H1 (cell line): ENCODE results near the gene CDH9. TPM values are rescaled to one million over a fixed set of nuclear protein-coding genes. Genes with fewer than 3 reads are reported as not detected.

ENCODE experiments used
- CTCF ChIA-PET: fragments of 300-600 bp; sonication (Branson Sonifier 250); formaldehyde crosslinking; loops from one replicate; lab custom pipeline; 2021; ENCODE audit not compliant: partially characterized antibody; lab: Charles Lee
- POLR2A ChIA-PET: fragments of 300-600 bp; sonication (Branson Sonifier 250); formaldehyde crosslinking; loops from one replicate; lab custom pipeline; 2021; ENCODE audit warnings: inconsistent platforms; ENCODE audit not compliant: partially characterized antibody; lab: Charles Lee
- DNase-seq, 2 experiments: peaks; one replicate each; pipeline versions ENCODE4 v3.0.0 to v3.0.0-alpha.2; 2010 to 2022; ENCODE audit warnings: low spot score in 2 of 2, low read depth in 1 of 2, mixed read lengths in 1 of 2
- FAIRE-seq: peaks from 2 replicates; lab custom pipeline; 2011; peaks lifted over from hg19 to GRCh38; lab: Jason Lieb, UNC
- H2AFZ ChIP-seq: 2 replicates; pipeline ENCODE4 v1.8.1; 2012; ENCODE audit warnings: low read length, inconsistent platforms
- H2AK5ac ChIP-seq: 2 replicates; pipeline ENCODE4 v1.6.1; 2013; ENCODE audit warnings: low read depth, low read length
- H2BK120ac ChIP-seq: replicated peaks from 2 replicates; pipeline ENCODE3; 2013; ENCODE audit warnings: low read depth, low read length, inconsistent platforms
- H2BK12ac ChIP-seq: 2 replicates; pipeline ENCODE4 v1.6.1; 2013; ENCODE audit warnings: low read depth, low read length
- H2BK15ac ChIP-seq: 2 replicates; pipeline ENCODE4 v1.6.1; 2013; ENCODE audit warnings: low read length
- H2BK20ac ChIP-seq: 2 replicates; pipeline ENCODE4 v1.6.1; 2013; ENCODE audit warnings: low read length
- H2BK5ac ChIP-seq: 2 replicates; pipeline ENCODE4 v1.6.1; 2013; ENCODE audit warnings: low read depth, low read length
- H3K14ac ChIP-seq: 2 replicates; pipeline ENCODE4 v1.6.1; 2013; ENCODE audit warnings: inconsistent platforms; ENCODE audit not compliant: insufficient read length
- H3K18ac ChIP-seq: 2 replicates; pipeline ENCODE4 v1.6.1; 2013; ENCODE audit warnings: low read length; ENCODE audit errors: extremely low read depth
- H3K23ac ChIP-seq: 2 replicates; pipeline ENCODE4 v1.6.1; 2013; ENCODE audit warnings: inconsistent platforms; ENCODE audit not compliant: insufficient read length
- H3K23me2 ChIP-seq: 2 replicates; pipeline ENCODE4 v1.6.1; 2013; ENCODE audit warnings: low read depth, low read length
- H3K27ac ChIP-seq: 2 replicates; pipeline ENCODE4 v1.6.1; 2011; ENCODE audit warnings: low read depth, low read length, inconsistent platforms
- H3K27me3 ChIP-seq, 4 experiments: replicated peaks in 1 of 4; 1 replicate in 1 of 4; 2 replicates in 3 of 4; pipeline versions ENCODE4 v1.6.1 to v1.8.1; 2011 to 2013; ENCODE audit warnings: low read length in 3 of 4, mild to moderate bottlenecking in 3 of 4, inconsistent platforms in 2 of 4, mixed read lengths in 2 of 4, moderate library complexity in 1 of 4; ENCODE audit not compliant: control insufficient read depth in 3 of 4, insufficient read depth in 3 of 4; ENCODE audit errors: extremely low read depth in 1 of 4
- H3K36me3 ChIP-seq, 4 experiments: 2 replicates each; pipeline versions ENCODE4 v1.6.1 to v1.8.1; 2011 to 2013; ENCODE audit warnings: mild to moderate bottlenecking in 4 of 4, low read length in 3 of 4, moderate library complexity in 2 of 4, control low read depth in 1 of 4, inconsistent platforms in 1 of 4; ENCODE audit not compliant: insufficient read depth in 4 of 4, control insufficient read depth in 2 of 4
- H3K4ac ChIP-seq: replicated peaks from 2 replicates; pipeline ENCODE3; 2013; ENCODE audit warnings: low read length, low read depth, mixed read lengths, inconsistent platforms; ENCODE audit not compliant: insufficient read length
- H3K4me1 ChIP-seq, 4 experiments: replicated peaks in 1 of 4; 1 replicate in 1 of 4; 2 replicates in 3 of 4; pipeline versions ENCODE4 v1.6.1 to v1.8.1; 2011 to 2013; ENCODE audit warnings: low read length in 3 of 4, inconsistent platforms in 2 of 4, mixed read lengths in 1 of 4; ENCODE audit not compliant: insufficient read depth in 4 of 4, control insufficient read depth in 3 of 4
- H3K4me2 ChIP-seq, 2 experiments: 2 replicates each; pipeline versions ENCODE4 v1.6.1 to v1.8.1; 2011 to 2013; ENCODE audit warnings: low read depth in 2 of 2, low read length in 2 of 2, control low read depth in 1 of 2, inconsistent platforms in 1 of 2, mild to moderate bottlenecking in 1 of 2; ENCODE audit not compliant: insufficient read depth in 1 of 2
- H3K4me3 ChIP-seq, 4 experiments: fragments of 200-600, 300-600 bp in 1 of 4; sonication (generic), shearing (Covaris generic), sonication (Bioruptor Twin) in 1 of 4; 2 replicates each; pipeline versions ENCODE4 v1.5.1 to v1.8.1; 2011 to 2016; ENCODE audit warnings: low read length in 4 of 4, low read depth in 3 of 4, control low read depth in 2 of 4, inconsistent platforms in 2 of 4, mild to moderate bottlenecking in 2 of 4, mixed read lengths in 1 of 4, moderate library complexity in 1 of 4; ENCODE audit not compliant: insufficient read depth in 2 of 4; ENCODE audit errors: extremely low read depth in 1 of 4
- H3K56ac ChIP-seq: replicated peaks from 2 replicates; pipeline ENCODE3; 2013; ENCODE audit warnings: low read depth, mild to moderate bottlenecking, mixed read lengths, low read length, inconsistent platforms; ENCODE audit not compliant: insufficient read length
- H3K79me1 ChIP-seq: 2 replicates; pipeline ENCODE4 v1.6.1; 2013; ENCODE audit warnings: low read depth, low read length, control low read depth
- H3K79me2 ChIP-seq, 2 experiments: 2 replicates each; pipeline versions ENCODE4 v1.6.1 to v1.8.1; 2012 to 2013; ENCODE audit warnings: low read length in 2 of 2, mild to moderate bottlenecking in 2 of 2, inconsistent platforms in 1 of 2; ENCODE audit not compliant: insufficient read depth in 2 of 2, control insufficient read depth in 1 of 2
- H3K9ac ChIP-seq, 4 experiments: replicated peaks in 1 of 4; 1 replicate in 1 of 4; 2 replicates in 3 of 4; pipeline versions ENCODE4 v1.6.1 to v1.8.1; 2011 to 2013; ENCODE audit warnings: low read depth in 3 of 4, low read length in 3 of 4, control low read depth in 2 of 4, mild to moderate bottlenecking in 2 of 4, moderate library complexity in 2 of 4, inconsistent platforms in 1 of 4; ENCODE audit errors: extremely low read depth in 1 of 4
- H3K9me3 ChIP-seq, 2 experiments: 2 replicates each; pipeline versions ENCODE4 v1.6.1 to v1.8.1; 2012 to 2013; ENCODE audit warnings: mild to moderate bottlenecking in 2 of 2, moderate library complexity in 2 of 2, control low read depth in 1 of 2, inconsistent platforms in 1 of 2, low read depth in 1 of 2, low read length in 1 of 2, mixed read lengths in 1 of 2; ENCODE audit not compliant: insufficient read depth in 2 of 2
- H4K20me1 ChIP-seq, 2 experiments: replicated peaks in 1 of 2; 2 replicates each; pipeline versions ENCODE3 to v1.8.1; 2011 to 2013; ENCODE audit warnings: inconsistent platforms in 2 of 2, low read length in 2 of 2, mild to moderate bottlenecking in 1 of 2; ENCODE audit not compliant: insufficient read depth in 2 of 2, control insufficient read depth in 1 of 2
- H4K5ac ChIP-seq: 2 replicates; pipeline ENCODE4 v1.6.1; 2013; ENCODE audit warnings: low read length, low read depth, mixed read lengths, inconsistent platforms; ENCODE audit not compliant: insufficient read length
- H4K8ac ChIP-seq: 2 replicates; pipeline ENCODE4 v1.8.0; 2013; ENCODE audit warnings: mild to moderate bottlenecking, moderate library complexity, low read length, inconsistent platforms; ENCODE audit not compliant: insufficient read depth; ENCODE audit errors: extremely low read depth
- H4K91ac ChIP-seq: replicated peaks from 2 replicates; pipeline ENCODE3; 2013; ENCODE audit warnings: low read length, mixed read lengths, inconsistent platforms; ENCODE audit not compliant: insufficient read length
- CREB1 ChIP-seq: IDR thresholded peaks from 2 replicates; pipeline ENCODE4 v1.6.1; 2012; ENCODE audit warnings: inconsistent platforms
- CTBP2 ChIP-seq: IDR thresholded peaks from 2 replicates; pipeline ENCODE4 v1.7.0; 2011; ENCODE audit warnings: borderline replicate concordance, mild to moderate bottlenecking, moderate library complexity, mixed read lengths, low read length; ENCODE audit not compliant: insufficient read depth, insufficient read length
- EGR1 ChIP-seq: IDR thresholded peaks from 2 replicates; pipeline ENCODE4 v1.6.1; 2011; ENCODE audit warnings: low read depth, low read length, borderline replicate concordance
- JUN ChIP-seq: IDR thresholded peaks from 2 replicates; pipeline ENCODE4 v1.6.1; 2011; ENCODE audit warnings: low read depth, mild to moderate bottlenecking, improper control_type of control experiment, low read length
- KDM1A ChIP-seq: fragments of 200-600, 300-600 bp; sonication (generic); IDR thresholded peaks from 2 replicates; pipeline ENCODE4 v1.7.1; 2016; ENCODE audit warnings: mild to moderate bottlenecking, low read length, borderline replicate concordance
- KDM5A ChIP-seq: fragments of 200-600 bp; IDR thresholded peaks from 2 replicates; pipeline ENCODE4 v1.7.1; 2012; ENCODE audit warnings: mild to moderate bottlenecking, low read length, inconsistent platforms, mixed read lengths
- MAFK ChIP-seq: IDR thresholded peaks from 2 replicates; pipeline ENCODE4 v1.6.1; 2012; ENCODE audit warnings: low read depth, mild to moderate bottlenecking, improper control_type of control experiment, low read length
- SUZ12 ChIP-seq: fragments of 200-600 bp; sonication (generic); IDR thresholded peaks from 2 replicates; pipeline ENCODE4 v1.6.1; 2012; ENCODE audit warnings: mild to moderate bottlenecking, inconsistent platforms, low read length, moderate library complexity, mixed read lengths
- TCF12 ChIP-seq: IDR thresholded peaks from 2 replicates; pipeline ENCODE4 v1.6.1; 2011; ENCODE audit warnings: low read depth, mild to moderate bottlenecking, low read length
- TEAD4 ChIP-seq: IDR thresholded peaks from 2 replicates; pipeline ENCODE4 v1.6.1; 2012; ENCODE audit warnings: low read depth, low read length, inconsistent platforms, mixed read lengths
- YY1 ChIP-seq: IDR thresholded peaks from 2 replicates; pipeline ENCODE4 v1.6.1; 2011; ENCODE audit warnings: low read depth, mild to moderate bottlenecking, low read length
- WGBS, 2 experiments: shearing (Covaris generic) in 1 of 2; methylation state at CpG; one replicate each; pipeline versions ENCODE4 v1.1.6 to v1.1.7; 2013 to 2015; ENCODE audit warnings: low lambda C conversion rate in 2 of 2, mixed read lengths in 2 of 2, inconsistent platforms in 1 of 2, low coverage in 1 of 2, missing lambda C conversion rate in 1 of 2; ENCODE audit not compliant: insufficient replicate concordance in 2 of 2, insufficient coverage in 1 of 2, insufficient read length in 1 of 2; ENCODE audit errors: extremely low coverage in 1 of 2, missing lambda C conversion rate in 1 of 2; 5-methylcytosine and 5-hydroxymethylcytosine counted together
- polyA plus RNA-seq, 7 experiments: library from polyadenylated mRNA; depleted of rRNA in 3 of 7; stranded (reverse) in 5 of 7; unstranded in 2 of 7; fragments of >200 nt in 5 of 7; fragments of 200-250 nt in 2 of 7; gene quantifications; 1 replicate in 5 of 7; 2 replicates in 1 of 7; 4 replicates in 1 of 7; pipeline versions ENCODE4 v1.2.1 to v1.2.3, GENCODE V29; 2011 to 2013; ENCODE audit warnings: missing spikeins in 2 of 7, mixed read lengths in 2 of 7
- total RNA-seq: library from RNA; stranded (reverse); fragmentation: NEBNext Ultra II Directional; extraction: Animal tissue kit (Norgen Biotek cat#: 25700); gene quantifications from 2 replicates; pipeline ENCODE4 v1.2.1, GENCODE V29; 2021
- TF ChIP-seq, protein P1 (sequence below): IDR thresholded peaks from 2 replicates; pipeline ENCODE4 v1.6.1; 2011; ENCODE audit warnings: low read depth, mild to moderate bottlenecking, low read length; ENCODE audit not compliant: insufficient read depth
- TF ChIP-seq, protein P2 (sequence below): IDR thresholded peaks from 2 replicates; pipeline ENCODE4 v1.6.1; 2012; ENCODE audit warnings: low read length, inconsistent platforms

CDH9 gene
- total and polyA plus RNA-seq, 2 of the 8 experiments (the other 6 are each of a cell fraction or from before 2014, with no cell fraction given), result 0.54 to 1.0 TPM

DNA sequence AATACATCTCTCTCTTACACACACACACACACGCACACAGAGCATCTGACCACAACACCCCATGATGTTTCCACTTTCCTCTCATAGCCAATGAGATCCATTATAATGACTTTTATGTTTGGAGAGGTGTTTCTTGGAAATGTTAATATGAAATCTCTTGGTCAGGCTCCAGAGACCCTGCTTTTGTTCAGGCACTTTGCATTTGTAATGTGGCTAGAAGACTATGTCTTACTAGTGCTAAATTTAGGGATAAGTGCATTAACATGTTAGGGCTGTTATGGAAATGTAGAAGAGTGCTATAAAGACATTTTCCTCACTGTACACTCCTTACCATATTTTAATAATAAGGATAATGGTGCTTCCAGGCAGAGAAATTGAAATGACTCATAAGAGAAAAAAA, 3.8 kb downstream of the CDH9 start:
- TF ChIP-seq JUN (no peak), KDM1A (no peak), TEAD4 (no peak), MAFK (no peak), EGR1 (no peak), CREB1 (no peak), SUZ12 (no peak), KDM5A (no peak), CTBP2 (no peak), YY1 (no peak), TCF12 (no peak)
- TF ChIP-seq, protein P1, sequence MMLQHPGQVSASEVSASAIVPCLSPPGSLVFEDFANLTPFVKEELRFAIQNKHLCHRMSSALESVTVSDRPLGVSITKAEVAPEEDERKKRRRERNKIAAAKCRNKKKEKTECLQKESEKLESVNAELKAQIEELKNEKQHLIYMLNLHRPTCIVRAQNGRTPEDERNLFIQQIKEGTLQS, result no peak
- TF ChIP-seq, protein P2, sequence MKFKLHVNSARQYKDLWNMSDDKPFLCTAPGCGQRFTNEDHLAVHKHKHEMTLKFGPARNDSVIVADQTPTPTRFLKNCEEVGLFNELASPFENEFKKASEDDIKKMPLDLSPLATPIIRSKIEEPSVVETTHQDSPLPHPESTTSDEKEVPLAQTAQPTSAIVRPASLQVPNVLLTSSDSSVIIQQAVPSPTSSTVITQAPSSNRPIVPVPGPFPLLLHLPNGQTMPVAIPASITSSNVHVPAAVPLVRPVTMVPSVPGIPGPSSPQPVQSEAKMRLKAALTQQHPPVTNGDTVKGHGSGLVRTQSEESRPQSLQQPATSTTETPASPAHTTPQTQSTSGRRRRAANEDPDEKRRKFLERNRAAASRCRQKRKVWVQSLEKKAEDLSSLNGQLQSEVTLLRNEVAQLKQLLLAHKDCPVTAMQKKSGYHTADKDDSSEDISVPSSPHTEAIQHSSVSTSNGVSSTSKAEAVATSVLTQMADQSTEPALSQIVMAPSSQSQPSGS, result no peak
- TF ChIP-seq, all 59 proteins: peak for 0
- ChIA-PET CTCF (no interaction called here), POLR2A (no interaction called here)

More for the DNA sequence above, 3.8 kb downstream of the CDH9 start:
- Histone ChIP-seq H3K36me3 (no peaks in the 10 kb centered on the region), H3K14ac (no peak overlapping the region), H2BK120ac (no peak overlapping the region), H3K4me2 (peak overlapping the region; percentile 21 to 39; a peak in 3 of 4 replicates), H3K27me3 (no peaks in the 10 kb centered on the region), H4K91ac (no peak overlapping the region), H4K5ac (no peak overlapping the region), H3K4ac (no peak overlapping the region), H3K18ac (no peak overlapping the region), H2BK20ac (no peak overlapping the region), H2BK15ac (no peak overlapping the region), H3K79me2 (no peaks in the 10 kb centered on the region; a peak in 1 of 4 replicates), H4K8ac (no peak overlapping the region), H3K79me1 (no peaks in the 10 kb centered on the region), H3K23me2 (peaks cover 5% of the 10 kb centered on the region), H2AFZ (no peak overlapping the region), H2AK5ac (no peak overlapping the region), H3K23ac (no peak overlapping the region), H2BK5ac (no peak overlapping the region), H4K20me1 (no peaks in the 10 kb centered on the region), H2BK12ac (no peak overlapping the region), H3K9me3 (no peaks in the 10 kb centered on the region), H3K4me1 (peaks cover 0 to 23% (median 3%) of the 10 kb centered on the region in 4 experiments; a peak in 3 of 7 replicates), H3K9ac (no peak overlapping the region), H3K4me3 (peak overlapping the region in 1 of 4 experiments; percentile 27; a peak in 1 of 8 replicates), H3K56ac (no peak overlapping the region), H3K27ac (no peak overlapping the region)
- DNase-seq (no peak), FAIRE-seq (no peak)
- WGBS, 2 experiments, result 0% methylated on average over 1 of the region's 1 CpG; no CpG with 5 or more reads in 1 of the 2 experiments
